Prostate gland (tissue), 2 donors: ENCODE data around the gene TNP2. TPM values are rescaled to one million over a fixed set of nuclear protein-coding genes. Genes with fewer than 3 reads are reported as not detected.

Experiments used
- DNase-seq: peaks from one replicate; pipeline ENCODE4 v3.0.0-alpha.2; 2019; ENCODE audit warnings: low spot score
- H3K27ac ChIP-seq, 2 donors: fragments of 200-600 bp; sonication (generic); 2 replicates each; pipeline ENCODE4 v1.5.1; 2017 to 2019
- H3K27me3 ChIP-seq: fragments of 200-600 bp; sonication (generic); replicated peaks from 2 replicates; pipeline ENCODE4 v1.5.1; 2019; ENCODE audit not compliant: insufficient read depth
- H3K36me3 ChIP-seq, 2 donors: fragments of 200-600 bp; sonication (generic); 1 replicate in 1 of 2; 2 replicates in 1 of 2; pipeline versions ENCODE4 v1.5.1 to v1.8.1; 2017 to 2019
- H3K4me1 ChIP-seq: fragments of 200-600 bp; sonication (generic); replicated peaks from 2 replicates; pipeline ENCODE4 v1.5.1; 2019
- H3K4me3 ChIP-seq, 2 donors: fragments of 200-600 bp; sonication (generic); 2 replicates each; pipeline ENCODE4 v1.5.1; 2017 to 2019
- H3K9me3 ChIP-seq: fragments of 200-600 bp; sonication (generic); 2 replicates; pipeline ENCODE4 v1.5.1; 2017
- CTCF ChIP-seq, 4 experiments: fragments of 200-600 bp in 2 of 4; fragments of 450-650 bp in 2 of 4; sonication (generic) in 2 of 4; IDR thresholded peaks; 1 replicate in 3 of 4; 2 replicates in 1 of 4; pipeline ENCODE4 v1.5.1; 2016 to 2019; ENCODE audit warnings: antibody characterized with exemption in 4 of 4, mild to moderate bottlenecking in 2 of 4, moderate library complexity in 2 of 4
- POLR2A ChIP-seq: fragments of 450-650 bp; IDR thresholded peaks from one replicate; pipeline ENCODE4 v1.6.1; 2016; ENCODE audit warnings: antibody characterized with exemption, mild to moderate bottlenecking
- POLR2AphosphoS5 ChIP-seq: sonication (generic); formaldehyde crosslinking; IDR thresholded peaks from one replicate; pipeline ENCODE4 v1.6.1; 2017; ENCODE audit warnings: antibody characterized with exemption
- WGBS: methylation state at CpG from one replicate; pipeline ENCODE4 v1.1.5; 2018; 5-methylcytosine and 5-hydroxymethylcytosine counted together
- intact Hi-C: fragments of 100-400 bp; cut with DNase I; formaldehyde crosslinking; loops from one replicate; pipeline ENCODE4 v1.14.2; 2022
- microRNA-seq: library from miRNA; unstranded; fragments of <30 nt; microRNA quantifications from one replicate; pipeline ENCODE4, GENCODE V29; 2016
- small RNA-seq, 2 donors: library from RNA; depleted of rRNA; stranded (forward); fragments of <200 nt; gene quantifications; one replicate each; pipeline ENCODE3, GENCODE V24; 2016
- total RNA-seq, 2 donors: library from RNA; depleted of rRNA; stranded (reverse); fragments of >200 nt; gene quantifications; one replicate each; pipeline ENCODE4 v1.1.0, GENCODE V29; 2016

The TNP2 gene
- total RNA-seq, 2 donors from 2014 or later: not detected

DNA sequence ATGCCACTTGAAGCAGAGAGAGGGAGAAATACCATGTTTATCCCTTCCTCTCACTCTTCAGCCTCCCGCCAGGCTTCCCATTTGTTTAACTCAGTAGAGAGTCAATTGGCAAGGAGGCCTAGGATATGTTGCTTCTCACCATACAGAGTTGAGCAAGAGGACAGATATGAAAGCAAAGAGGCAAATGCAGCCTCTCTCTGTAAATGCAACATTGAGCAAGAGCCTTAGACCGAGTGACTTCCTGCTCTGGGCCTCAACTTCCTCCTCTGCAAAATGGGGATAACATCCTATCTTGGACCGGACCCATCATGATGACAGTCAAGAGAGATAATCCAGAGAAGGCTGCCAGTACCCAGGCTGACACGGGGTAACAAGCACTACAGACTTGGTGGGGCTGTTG is 49.9 kb downstream of the TNP2 start:
- no peak overlapping the region for H3K27ac ChIP-seq
- no peak for TF ChIP-seq POLR2A
- TF ChIP-seq CTCF (IDR thresholded peaks at IDR 0.05): no peak
- no peak for TF ChIP-seq POLR2AphosphoS5
- H3K9me3 ChIP-seq: no peaks in the 10 kb centered on the region
- no peak overlapping the region for H3K4me3 ChIP-seq
- H3K27me3 ChIP-seq: no peaks in the 10 kb centered on the region
- H3K4me1 ChIP-seq: no peaks in the 10 kb centered on the region
- H3K36me3 ChIP-seq: no peaks in the 10 kb centered on the region
- intact Hi-C loops: no loop called here
- DNase-seq: no peak
- 87% methylated on average over 4 of the region's 4 CpGs for WGBS

GRCh38 chr16:11218604-11218962 is 50.5 kb downstream of the TNP2 start:
- intact Hi-C loops: no loop called here
- no peaks in the 10 kb centered on the region for H3K27me3 ChIP-seq
- H3K9me3 ChIP-seq: no peaks in the 10 kb centered on the region
- TF ChIP-seq CTCF (IDR thresholded peaks at IDR 0.05) (peak in 1 of 4 experiments; percentile 45), POLR2A (no peak)
- 88% methylated on average over 1 of the region's 1 CpG for WGBS
- H3K4me1 ChIP-seq: no peaks in the 10 kb centered on the region
- H3K36me3 ChIP-seq: no peaks in the 10 kb centered on the region
- H3K4me3 ChIP-seq: no peak overlapping the region
- H3K27ac ChIP-seq: no peak overlapping the region
- no peak for DNase-seq

Small RNA genes within 50 kb of the gene (microRNA-seq; reads per million reads assigned to microRNA genes)
- not detected for gene MIR548H2

Small RNA genes within 50 kb of the gene (small RNA-seq; reads per million reads assigned to genes)
- gene MIR548H2: 0 reads per million in 2 donors
- 0 reads per million in 2 donors for gene RF00019
- gene RF00554: 0 reads per million in 2 donors

Other genes starting within 250 kb of the TNP2 start
- gene SOCS1, start 13.1 kb downstream of the TNP2 start, total RNA-seq: 1 to 10 TPM; 2.6 to 8.2 TPM
- gene PRM3, start 4.3 kb upstream of the TNP2 start, total RNA-seq: not detected
- gene PRM2, start 7.2 kb upstream of the TNP2 start, total RNA-seq: 100 to 1,000 TPM in 1 of 2 donors, not detected in 1; 343 TPM
- 100 to 1,000 TPM in 1 of 2 donors, 1 to 10 TPM in 1; 1.8 to 992 TPM for gene PRM1, start 12.0 kb upstream of the TNP2 start, total RNA-seq
- 10 to 100 TPM in 1 of 2 donors, 1 to 10 TPM in 1; 6.0 to 16.3 TPM for gene RMI2, start 76.1 kb upstream of the TNP2 start, total RNA-seq